Measurements from ENCODE around the gene RHOT2.

DNA sequence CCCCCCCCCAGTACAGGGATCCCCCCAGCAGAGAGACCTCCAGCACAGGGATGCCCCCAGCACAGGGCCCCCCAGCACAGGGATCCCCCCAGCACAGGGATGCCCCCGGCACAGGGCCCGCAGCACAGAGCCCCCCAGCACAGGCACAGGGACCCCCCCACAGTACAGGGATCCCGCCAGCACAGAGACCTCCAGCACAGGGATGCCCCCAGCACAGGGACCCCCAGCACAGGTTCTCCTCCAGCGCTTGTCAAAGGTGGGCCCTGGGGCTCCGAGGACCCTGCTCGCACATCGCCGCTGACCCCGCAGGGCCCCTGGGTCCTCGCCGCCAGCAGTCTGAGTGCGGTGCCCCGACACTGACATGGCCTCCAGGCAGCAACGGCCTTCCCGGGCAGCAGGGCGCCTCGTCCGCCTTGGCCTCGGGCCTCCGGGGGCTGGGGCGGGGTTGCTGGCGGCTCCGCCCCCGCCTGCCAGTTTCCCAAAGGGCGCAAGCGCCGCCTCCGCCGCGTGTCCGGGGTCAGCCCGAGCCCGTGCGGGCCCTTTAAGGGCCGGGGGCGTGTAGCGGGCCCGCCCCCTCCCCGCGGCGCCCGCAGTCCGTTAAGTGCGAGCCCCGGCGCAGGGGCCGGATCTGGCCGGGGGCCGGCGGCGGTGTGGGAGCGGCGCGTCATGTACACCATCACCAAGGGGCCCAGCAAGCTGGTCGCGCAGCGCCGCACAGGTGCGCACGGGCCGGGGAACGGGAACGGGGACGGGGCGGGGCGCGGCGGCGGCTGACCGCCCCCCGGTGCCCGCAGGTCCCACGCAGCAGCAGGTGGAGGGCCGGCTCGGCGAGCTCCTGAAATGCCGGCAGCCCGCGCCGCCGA lies 26.4 kb upstream of the RHOT2 start, which contains the start of gene MCRIP2:
- TF ChIP-seq CREB1 (IDR thresholded peaks at IDR 0.05; ENCODE audit: low read depth) (no peak), POLR2AphosphoS2 (IDR thresholded peaks at IDR 0.05; ENCODE audit: low read depth, low read length) (peak; percentile 78; the same call in 1 of the 2 replicates), FOXM1 (IDR thresholded peaks at IDR 0.05; ENCODE audit: low read depth, low read length) (no peak)
- TF ChIP-seq, protein P1, sequence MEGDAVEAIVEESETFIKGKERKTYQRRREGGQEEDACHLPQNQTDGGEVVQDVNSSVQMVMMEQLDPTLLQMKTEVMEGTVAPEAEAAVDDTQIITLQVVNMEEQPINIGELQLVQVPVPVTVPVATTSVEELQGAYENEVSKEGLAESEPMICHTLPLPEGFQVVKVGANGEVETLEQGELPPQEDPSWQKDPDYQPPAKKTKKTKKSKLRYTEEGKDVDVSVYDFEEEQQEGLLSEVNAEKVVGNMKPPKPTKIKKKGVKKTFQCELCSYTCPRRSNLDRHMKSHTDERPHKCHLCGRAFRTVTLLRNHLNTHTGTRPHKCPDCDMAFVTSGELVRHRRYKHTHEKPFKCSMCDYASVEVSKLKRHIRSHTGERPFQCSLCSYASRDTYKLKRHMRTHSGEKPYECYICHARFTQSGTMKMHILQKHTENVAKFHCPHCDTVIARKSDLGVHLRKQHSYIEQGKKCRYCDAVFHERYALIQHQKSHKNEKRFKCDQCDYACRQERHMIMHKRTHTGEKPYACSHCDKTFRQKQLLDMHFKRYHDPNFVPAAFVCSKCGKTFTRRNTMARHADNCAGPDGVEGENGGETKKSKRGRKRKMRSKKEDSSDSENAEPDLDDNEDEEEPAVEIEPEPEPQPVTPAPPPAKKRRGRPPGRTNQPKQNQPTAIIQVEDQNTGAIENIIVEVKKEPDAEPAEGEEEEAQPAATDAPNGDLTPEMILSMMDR (IDR thresholded peaks at IDR 0.05 in 2 of 3, conservative IDR thresholded peaks at IDR 0.05 in 1 of 3; ENCODE audit: control insufficient read depth in 2 of 3, extremely low read depth in 1 of 3, insufficient read depth in 1 of 3, low read depth in 3 of 3, low read length in 3 of 3) = no peak

All from GM12878 (cell line).